ENCODE measurements around the gene NLK.
"Not testable (repeated sequence)": the region's sequence is repeated elsewhere in the genome, so short reads cannot be mapped to it uniquely, and the experiment has no call there.

The NLK gene

GRCh38 chr17:28090551-28090950 lies 48.1 kb downstream of the NLK start:
- TF ChIP-seq, protein P1, sequence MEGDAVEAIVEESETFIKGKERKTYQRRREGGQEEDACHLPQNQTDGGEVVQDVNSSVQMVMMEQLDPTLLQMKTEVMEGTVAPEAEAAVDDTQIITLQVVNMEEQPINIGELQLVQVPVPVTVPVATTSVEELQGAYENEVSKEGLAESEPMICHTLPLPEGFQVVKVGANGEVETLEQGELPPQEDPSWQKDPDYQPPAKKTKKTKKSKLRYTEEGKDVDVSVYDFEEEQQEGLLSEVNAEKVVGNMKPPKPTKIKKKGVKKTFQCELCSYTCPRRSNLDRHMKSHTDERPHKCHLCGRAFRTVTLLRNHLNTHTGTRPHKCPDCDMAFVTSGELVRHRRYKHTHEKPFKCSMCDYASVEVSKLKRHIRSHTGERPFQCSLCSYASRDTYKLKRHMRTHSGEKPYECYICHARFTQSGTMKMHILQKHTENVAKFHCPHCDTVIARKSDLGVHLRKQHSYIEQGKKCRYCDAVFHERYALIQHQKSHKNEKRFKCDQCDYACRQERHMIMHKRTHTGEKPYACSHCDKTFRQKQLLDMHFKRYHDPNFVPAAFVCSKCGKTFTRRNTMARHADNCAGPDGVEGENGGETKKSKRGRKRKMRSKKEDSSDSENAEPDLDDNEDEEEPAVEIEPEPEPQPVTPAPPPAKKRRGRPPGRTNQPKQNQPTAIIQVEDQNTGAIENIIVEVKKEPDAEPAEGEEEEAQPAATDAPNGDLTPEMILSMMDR (IDR thresholded peaks at IDR 0.05; ENCODE audit: extremely low read depth, missing control alignments): no peak
- no peak for DNase-seq (ENCODE audit: low spot score)

GRCh38 chr17:28092088-28092487 lies 49.6 kb downstream of the NLK start:
- TF ChIP-seq, protein P1 (IDR thresholded peaks at IDR 0.05; ENCODE audit: extremely low read depth, missing control alignments): no peak
- no peak for DNase-seq (ENCODE audit: low spot score)

GRCh38 chr17:28093999-28094716 lies 51.7 kb downstream of the NLK start:
- TF ChIP-seq, protein P1 (IDR thresholded peaks at IDR 0.05; ENCODE audit: extremely low read depth, missing control alignments): no peak
- no peak for DNase-seq (ENCODE audit: low spot score)

- TF ChIP-seq, protein P1 (IDR thresholded peaks at IDR 0.05; ENCODE audit: extremely low read depth, missing control alignments): no peak
- DNase-seq (ENCODE audit: low spot score): no peak
Observed at GRCh38 chr17:28096756-28097155, 54.3 kb downstream of the NLK start.

DNA sequence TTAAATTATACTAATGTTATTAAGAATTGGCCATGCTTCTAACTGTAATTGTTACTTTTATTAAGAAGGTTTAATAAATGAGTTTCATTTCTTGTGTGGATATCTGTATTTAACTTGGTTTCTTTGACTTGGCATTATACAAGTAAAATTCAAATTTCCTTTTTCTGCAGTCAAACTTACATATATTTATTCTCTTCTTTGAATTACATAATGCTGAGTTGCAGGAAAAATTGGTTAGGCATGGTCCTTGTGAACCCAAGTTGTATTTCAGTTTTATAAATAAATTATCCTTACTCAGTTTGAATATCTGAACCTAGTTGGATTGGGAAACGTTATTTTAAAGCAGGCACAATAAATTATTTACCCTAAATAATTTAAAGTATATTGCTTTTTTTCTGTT lies 54.8 kb downstream of the NLK start:
- TF ChIP-seq, protein P1 (IDR thresholded peaks at IDR 0.05; ENCODE audit: extremely low read depth, missing control alignments): no peak
- no peak for DNase-seq (ENCODE audit: low spot score)

- TF ChIP-seq, protein P1 (IDR thresholded peaks at IDR 0.05; ENCODE audit: extremely low read depth, missing control alignments): no peak
- no peak for DNase-seq (ENCODE audit: low spot score)
Observed at GRCh38 chr17:28097901-28098300, 55.4 kb downstream of the NLK start.

- not testable (repeated sequence) for DNase-seq (ENCODE audit: low spot score)
Observed at GRCh38 chr17:28098591-28098990, 56.1 kb downstream of the NLK start.

DNA sequence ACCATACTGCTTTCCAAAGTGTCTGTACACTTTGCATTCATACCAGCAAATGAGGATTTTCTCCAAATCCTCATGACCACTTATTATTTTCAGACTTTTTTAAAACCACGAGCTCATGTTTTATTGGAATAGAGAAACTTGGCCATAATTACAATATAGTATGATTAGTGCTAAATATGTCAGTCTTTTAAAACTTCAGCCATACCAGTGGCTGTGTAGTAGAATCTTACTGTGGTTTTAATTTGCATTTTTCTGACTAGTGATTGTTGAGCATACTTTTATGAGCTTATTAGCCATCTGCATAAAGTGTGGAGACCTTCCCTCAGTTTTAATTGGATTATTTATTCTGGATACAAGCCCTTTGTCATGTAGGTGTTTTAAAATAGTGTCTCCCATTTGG lies 57.8 kb downstream of the NLK start:
- TF ChIP-seq, protein P1 (IDR thresholded peaks at IDR 0.05; ENCODE audit: extremely low read depth, missing control alignments): no peak
- no peak for DNase-seq (ENCODE audit: low spot score)
